SK-N-MC (cell line): ENCODE data around the gene HOATZ.

ENCODE experiments used
- DNase-seq: peaks from one replicate; pipeline ENCODE4 v3.0.0-alpha.2; 2011; ENCODE audit warnings: low read depth, low spot score
- H3K27ac ChIP-seq: fragments of 200-600 bp; sonication (generic); 2 replicates; pipeline ENCODE4 v1.5.1; 2016; ENCODE audit warnings: mixed run types
- H3K36me3 ChIP-seq: fragments of 200-600 bp; sonication (generic); 2 replicates; pipeline ENCODE4 v1.6.1; 2017; ENCODE audit warnings: antibody characterized with exemption, low read length, mixed read lengths; ENCODE audit not compliant: insufficient read depth
- H3K4me3 ChIP-seq: fragments of 200-600 bp; sonication (generic); 2 replicates; pipeline ENCODE4 v1.5.1; 2016
- H3K9ac ChIP-seq: fragments of 200-600 bp; sonication (generic); 2 replicates; pipeline ENCODE4 v1.8.0; 2017; ENCODE audit warnings: mixed run types, mixed read lengths; ENCODE audit not compliant: insufficient read length
- H3K9me3 ChIP-seq: fragments of 200-600 bp; sonication (generic); 2 replicates; pipeline ENCODE4 v1.6.1; 2017; ENCODE audit warnings: low read depth, mild to moderate bottlenecking, antibody characterized with exemption, low read length, moderate library complexity, mixed read lengths
- EZH2 ChIP-seq: fragments of 200-600 bp; sonication (generic); IDR thresholded peaks from one replicate; pipeline ENCODE4 v1.6.1; 2017; ENCODE audit warnings: antibody characterized with exemption
- FOXP2 ChIP-seq: optimal IDR thresholded peaks from 2 replicates; pipeline ENCODE3; 2011; ENCODE audit warnings: mild to moderate bottlenecking, moderate library complexity; ENCODE audit not compliant: insufficient read depth; ENCODE audit errors: extremely low read length, control extremely low read depth
- POLR2AphosphoS5 ChIP-seq: IDR thresholded peaks from 2 replicates; pipeline ENCODE4 v1.6.1; 2012; ENCODE audit warnings: mild to moderate bottlenecking, low read depth, low read length, borderline replicate concordance

HOATZ gene

DNA sequence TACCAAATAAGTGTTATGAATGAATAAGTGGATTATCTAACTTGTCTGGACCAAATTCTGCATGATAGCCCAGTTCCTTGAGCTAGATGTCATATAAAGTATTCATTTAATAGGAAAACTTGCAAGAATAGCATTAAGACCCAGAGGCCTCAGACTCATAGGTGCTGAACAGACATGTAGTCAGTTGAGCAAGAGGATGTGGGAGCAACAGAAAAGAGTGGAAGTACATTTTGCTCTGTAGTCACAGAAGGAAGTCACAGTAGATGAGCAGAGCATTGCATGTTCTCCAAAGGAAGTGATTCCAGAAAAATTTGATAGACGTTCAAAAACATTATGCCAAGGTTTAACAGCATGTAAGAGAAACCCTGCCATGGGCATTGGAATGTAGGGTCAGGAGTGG lies 9.5 kb downstream of the HOATZ start:
- Histone ChIP-seq H3K36me3 (no peaks in the 10 kb centered on the region), H3K9ac (no peak overlapping the region), H3K4me3 (no peak overlapping the region), H3K27ac (no peak overlapping the region), H3K9me3 (no peaks in the 10 kb centered on the region)
- no peak for DNase-seq
- no peak for TF ChIP-seq POLR2AphosphoS5
- TF ChIP-seq EZH2 = no peak
- TF ChIP-seq FOXP2 = no peak

DNA sequence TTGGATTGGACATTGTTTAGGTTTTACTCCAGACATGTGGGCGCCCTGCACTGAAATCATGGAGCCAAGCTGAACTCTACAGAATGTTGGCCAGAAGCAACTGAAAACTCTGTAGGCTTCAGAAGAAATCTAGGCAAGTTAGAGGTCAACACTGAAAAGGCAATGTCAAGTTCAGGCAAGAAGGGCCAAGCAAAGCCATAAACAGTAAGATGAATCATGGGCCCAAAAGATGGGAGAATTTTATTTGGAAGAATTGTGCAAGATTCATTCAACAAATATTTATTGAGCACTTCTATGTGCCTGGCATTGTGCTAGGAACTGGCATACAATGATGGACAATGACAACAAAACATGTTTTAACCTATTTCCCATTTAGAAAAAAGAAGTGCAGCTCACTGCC lies 10.9 kb downstream of the HOATZ start:
- Histone ChIP-seq H3K4me3 (no peak overlapping the region), H3K27ac (no peak overlapping the region), H3K9ac (no peak overlapping the region)

DNA sequence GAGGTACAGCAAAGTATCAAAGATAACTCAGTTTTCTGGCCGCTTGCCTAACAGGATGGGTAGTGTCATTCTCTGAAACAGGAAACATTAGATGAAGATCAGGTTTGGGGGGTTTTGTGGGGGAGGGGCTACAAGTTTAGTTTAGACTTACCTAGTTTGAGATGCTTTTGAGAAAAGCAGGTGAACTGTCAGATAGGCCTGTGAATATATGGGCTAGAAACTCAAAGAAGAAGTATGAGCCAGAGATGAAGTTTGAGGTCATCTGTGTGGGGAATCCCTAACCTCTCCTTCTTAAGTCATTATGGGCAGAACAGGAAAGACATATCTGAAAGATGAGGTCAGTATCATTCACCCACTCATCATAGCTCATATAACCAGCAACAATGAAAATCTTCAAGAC lies 11.9 kb downstream of the HOATZ start:
- Histone ChIP-seq H3K9me3 (no peaks in the 10 kb centered on the region), H3K27ac (no peak overlapping the region), H3K36me3 (no peaks in the 10 kb centered on the region), H3K9ac (no peak overlapping the region), H3K4me3 (no peak overlapping the region)
- TF ChIP-seq POLR2AphosphoS5 (no peak), FOXP2 (no peak), EZH2 (no peak)
- DNase-seq = no peak

More for the DNA sequence above, 10.9 kb downstream of the HOATZ start:
- TF ChIP-seq EZH2 (no peak), POLR2AphosphoS5 (no peak)
- DNase-seq = no peak
- Histone ChIP-seq H3K36me3 (no peaks in the 10 kb centered on the region), H3K9me3 (no peaks in the 10 kb centered on the region)

DNA sequence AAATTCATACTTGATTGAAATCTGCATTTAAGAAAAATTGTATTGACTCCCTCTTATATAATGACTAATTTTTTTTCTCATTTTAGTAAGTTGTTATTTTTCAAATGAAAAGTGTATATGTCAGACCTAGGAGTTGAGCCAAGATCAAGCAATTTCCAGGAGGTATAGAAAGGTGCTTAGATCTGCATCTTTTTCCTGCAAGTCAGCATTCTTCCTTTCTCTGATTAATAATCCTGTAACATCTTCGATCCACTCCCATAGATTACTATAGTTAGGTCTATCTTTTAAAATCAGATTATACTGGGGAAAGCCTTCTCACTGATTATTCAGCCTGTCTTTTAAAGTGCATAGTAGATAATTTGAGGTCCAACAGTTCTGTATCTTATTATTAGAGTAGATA lies 12.7 kb downstream of the HOATZ start:
- H3K9me3 ChIP-seq = no peaks in the 10 kb centered on the region

DNA sequence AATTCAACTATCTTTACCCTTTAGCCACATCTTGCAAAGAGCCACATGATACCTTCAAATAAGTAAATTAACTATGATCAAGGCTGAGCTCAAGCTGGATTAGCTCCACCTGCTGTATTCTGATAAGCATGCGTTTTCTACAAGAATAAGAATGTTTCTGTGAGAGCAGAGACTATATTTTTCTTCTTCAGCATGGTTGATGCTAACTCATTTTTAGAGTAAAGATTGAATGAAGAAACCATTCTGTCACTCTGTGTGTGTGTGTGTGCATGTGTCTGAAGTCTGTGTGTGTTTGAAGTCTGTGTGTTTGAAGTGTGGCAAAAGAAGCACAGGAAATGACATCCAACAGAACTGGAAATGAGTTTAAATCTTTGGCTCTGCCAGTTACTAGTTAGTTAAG lies 14.0 kb downstream of the HOATZ start:
- Histone ChIP-seq H3K9me3 (no peaks in the 10 kb centered on the region), H3K36me3 (no peaks in the 10 kb centered on the region), H3K9ac (no peak overlapping the region), H3K4me3 (no peak overlapping the region), H3K27ac (no peak overlapping the region)
- no peak for TF ChIP-seq FOXP2
- no peak for TF ChIP-seq EZH2
- no peak for DNase-seq

More for the DNA sequence above, 12.7 kb downstream of the HOATZ start:
- no peak for DNase-seq
- no peaks in the 10 kb centered on the region for H3K36me3 ChIP-seq
- no peak overlapping the region for H3K9ac ChIP-seq
- no peak overlapping the region for H3K27ac ChIP-seq
- no peak for TF ChIP-seq POLR2AphosphoS5
- TF ChIP-seq EZH2 = no peak
- no peak for TF ChIP-seq FOXP2
- no peak overlapping the region for H3K4me3 ChIP-seq

DNA sequence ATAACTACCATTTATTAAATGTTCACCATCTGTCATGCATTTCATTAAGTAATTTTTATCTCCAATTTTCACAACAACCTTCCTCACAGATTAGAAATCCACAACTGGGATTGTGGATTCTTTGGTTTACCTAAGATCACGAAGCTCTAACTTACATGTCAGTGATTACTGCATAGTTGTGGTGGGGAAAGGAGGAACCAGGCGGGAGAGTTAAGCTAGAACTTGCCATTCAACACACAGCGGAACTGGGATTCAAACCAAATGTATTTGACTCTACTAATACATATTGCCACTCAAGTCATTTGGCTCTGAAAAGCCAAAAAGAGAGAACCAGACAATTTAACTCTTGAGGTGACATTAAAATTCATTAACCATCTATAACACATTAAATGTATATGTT lies 15.5 kb downstream of the HOATZ start:
- DNase-seq = no peak
- Histone ChIP-seq H3K9ac (no peak overlapping the region), H3K9me3 (no peaks in the 10 kb centered on the region), H3K4me3 (no peak overlapping the region), H3K27ac (no peak overlapping the region), H3K36me3 (no peaks in the 10 kb centered on the region)
- TF ChIP-seq EZH2 (no peak), FOXP2 (no peak), POLR2AphosphoS5 (no peak)

DNA sequence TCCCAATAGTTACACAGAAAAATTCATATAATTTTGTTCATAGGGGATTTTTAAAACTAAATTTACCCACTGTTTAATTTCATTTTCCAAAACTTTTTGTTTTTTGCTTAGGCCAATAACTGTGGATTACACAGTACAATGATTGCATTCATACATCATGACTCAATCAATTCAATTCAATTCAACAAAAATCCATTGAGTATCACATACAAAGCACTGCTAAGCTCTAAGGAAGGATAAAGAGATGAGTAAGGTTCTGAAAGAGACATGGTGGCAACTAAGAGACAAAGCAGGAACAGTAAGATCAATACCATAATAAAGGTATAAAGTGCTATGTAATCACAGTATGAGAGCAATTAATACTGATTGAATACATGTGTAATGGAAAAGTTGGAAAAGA lies 16.6 kb downstream of the HOATZ start:
- Histone ChIP-seq H3K9me3 (no peaks in the 10 kb centered on the region), H3K27ac (no peak overlapping the region), H3K36me3 (no peaks in the 10 kb centered on the region), H3K4me3 (no peak overlapping the region), H3K9ac (no peak overlapping the region)
- TF ChIP-seq POLR2AphosphoS5 (no peak), EZH2 (no peak), FOXP2 (no peak)
- DNase-seq = no peak

DNA sequence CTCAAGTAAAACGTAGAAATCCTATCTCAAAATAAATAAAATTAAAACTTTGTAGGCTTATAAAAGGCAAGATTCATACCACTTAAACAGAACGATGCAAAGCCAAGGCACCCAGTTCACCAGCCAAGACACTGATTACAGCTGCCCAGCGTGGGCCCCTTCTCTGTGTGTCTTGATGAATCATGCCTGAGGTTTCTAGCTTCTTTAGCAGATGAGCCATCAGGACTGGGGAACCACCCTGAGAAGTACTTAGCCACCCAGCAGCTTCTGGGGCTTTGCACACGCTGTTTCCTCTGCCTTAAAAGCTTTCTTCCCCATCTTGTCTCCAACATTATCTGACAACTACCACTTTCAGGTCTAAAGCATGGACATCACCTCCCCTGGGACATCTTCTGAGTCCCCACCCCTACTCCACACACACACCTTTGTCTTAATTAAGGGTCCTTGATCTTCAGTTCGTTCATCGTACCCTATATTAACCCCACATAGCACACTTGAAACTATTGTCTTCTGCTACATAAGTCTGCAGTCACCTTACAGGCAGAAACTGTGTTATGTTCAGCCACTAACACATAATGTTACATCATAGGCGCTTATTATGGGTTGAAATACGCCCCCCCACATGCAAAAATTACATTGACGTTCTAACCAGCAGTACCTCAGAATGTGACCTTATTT lies 17.2 kb downstream of the HOATZ start:
- no peak for TF ChIP-seq EZH2
- DNase-seq = no peak
- H3K9me3 ChIP-seq = no peaks in the 10 kb centered on the region
- no peak overlapping the region for H3K9ac ChIP-seq
- no peaks in the 10 kb centered on the region for H3K36me3 ChIP-seq
- no peak overlapping the region for H3K4me3 ChIP-seq
- no peak overlapping the region for H3K27ac ChIP-seq

DNA sequence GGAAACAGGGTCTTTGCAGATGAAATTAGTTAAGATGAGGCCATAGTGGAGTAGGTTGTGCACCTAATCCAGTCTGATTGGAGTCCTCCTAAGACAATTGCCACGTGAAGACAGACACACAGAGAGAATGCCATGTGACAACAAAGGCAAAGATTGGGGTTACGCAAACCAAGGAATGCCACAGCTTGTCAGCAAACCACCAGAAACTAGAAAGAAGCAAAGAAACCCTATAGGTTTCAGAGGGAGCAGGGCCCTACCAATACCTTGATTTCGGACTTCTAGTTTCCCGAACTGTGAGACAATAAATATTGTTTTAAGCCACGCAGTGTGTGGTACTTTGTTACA lies 17.8 kb downstream of the HOATZ start:
- Histone ChIP-seq H3K9me3 (no peaks in the 10 kb centered on the region), H3K9ac (no peak overlapping the region), H3K4me3 (no peak overlapping the region), H3K36me3 (no peaks in the 10 kb centered on the region), H3K27ac (no peak overlapping the region)
- no peak for DNase-seq
- TF ChIP-seq FOXP2 (no peak), EZH2 (no peak), POLR2AphosphoS5 (no peak)
